DMS114 treated with DMSO at 0.1 percent for 48 hours (cell line): ENCODE data around the gene SRPK2.

Experiments used
- DNase-seq: peaks from one replicate; lab custom pipeline; 2025; ENCODE audit not compliant: unreplicated experiment; lab: John Stamatoyannopoulos, UW

SRPK2 gene

DNA sequence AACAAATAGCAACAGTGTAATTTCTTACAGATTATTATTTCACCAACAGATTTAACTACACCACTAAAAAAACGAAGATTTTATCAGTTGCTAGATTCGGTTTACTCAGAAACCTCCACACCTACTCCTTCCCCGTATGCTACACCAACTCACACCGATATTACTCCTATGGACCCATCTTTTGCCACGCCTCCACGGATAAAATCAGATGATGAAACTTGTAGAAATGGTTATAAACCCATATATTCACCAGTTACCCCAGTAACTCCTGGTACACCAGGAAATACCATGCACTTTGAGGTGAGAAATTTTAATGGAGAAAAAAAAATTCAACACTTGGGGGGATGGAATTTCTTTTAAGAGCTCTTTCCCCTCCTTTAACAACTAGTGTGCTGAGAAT lies 282.2 kb downstream of the SRPK2 start:
- no peak for DNase-seq

DNA sequence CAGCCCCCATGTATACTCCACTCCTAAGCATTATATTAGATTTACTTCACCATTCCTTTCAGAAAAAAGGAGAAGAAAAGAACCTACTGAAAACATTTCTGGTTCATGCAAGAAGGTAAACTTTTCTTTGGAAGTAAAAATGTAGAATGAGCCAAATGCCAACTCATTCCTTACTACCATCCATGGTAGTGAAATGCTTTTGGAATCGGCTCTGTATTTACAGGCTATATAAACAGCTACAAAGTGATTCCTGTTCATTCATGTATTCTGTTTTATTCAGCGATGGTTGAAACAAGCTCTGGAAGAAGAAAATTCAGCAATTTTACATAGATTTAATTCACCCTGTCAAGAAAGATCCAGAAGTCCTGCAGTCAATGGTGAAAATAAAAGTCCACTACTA lies 283.1 kb downstream of the SRPK2 start:
- DNase-seq = no peak

DNA sequence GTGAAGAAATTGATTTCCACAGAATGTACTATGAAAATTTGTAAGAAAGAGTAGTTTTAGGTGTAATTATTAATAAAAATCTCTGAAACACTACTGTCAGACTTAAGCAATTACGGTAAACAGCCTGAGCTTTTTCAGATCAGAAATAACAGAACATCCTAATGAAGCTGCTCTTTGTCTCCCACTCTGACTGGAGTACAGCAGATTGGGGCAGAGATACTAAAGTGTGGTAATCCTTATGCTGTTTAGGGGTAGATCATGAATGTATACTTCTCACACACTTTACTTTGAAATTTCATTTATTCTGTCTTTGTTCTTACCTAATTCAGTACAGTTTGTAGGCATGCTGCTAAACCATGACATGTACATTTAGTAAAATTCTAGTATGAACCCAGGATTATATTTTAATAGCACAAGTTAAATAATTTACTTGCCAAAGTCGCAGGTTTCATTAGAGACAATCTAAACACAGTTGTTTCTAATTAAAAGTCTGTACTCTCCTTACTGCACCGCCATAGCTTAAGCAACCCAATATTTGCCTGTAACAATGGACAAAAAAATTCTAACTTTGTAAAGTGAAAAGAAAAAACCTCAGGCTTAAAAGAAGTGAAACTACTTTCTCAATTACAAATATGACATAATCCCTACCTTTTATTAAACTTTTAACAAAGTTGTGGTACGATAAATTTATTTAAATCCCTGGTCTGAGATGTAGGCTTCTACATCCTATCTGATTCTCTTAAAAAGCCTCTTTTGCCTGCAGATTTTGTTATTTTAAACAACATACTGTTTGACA lies 286.0 kb downstream of the SRPK2 start:
- DNase-seq = no peak

GRCh38 chr7:105101864-105102263 lies 286.9 kb downstream of the SRPK2 start:
- DNase-seq = no peak

DNA sequence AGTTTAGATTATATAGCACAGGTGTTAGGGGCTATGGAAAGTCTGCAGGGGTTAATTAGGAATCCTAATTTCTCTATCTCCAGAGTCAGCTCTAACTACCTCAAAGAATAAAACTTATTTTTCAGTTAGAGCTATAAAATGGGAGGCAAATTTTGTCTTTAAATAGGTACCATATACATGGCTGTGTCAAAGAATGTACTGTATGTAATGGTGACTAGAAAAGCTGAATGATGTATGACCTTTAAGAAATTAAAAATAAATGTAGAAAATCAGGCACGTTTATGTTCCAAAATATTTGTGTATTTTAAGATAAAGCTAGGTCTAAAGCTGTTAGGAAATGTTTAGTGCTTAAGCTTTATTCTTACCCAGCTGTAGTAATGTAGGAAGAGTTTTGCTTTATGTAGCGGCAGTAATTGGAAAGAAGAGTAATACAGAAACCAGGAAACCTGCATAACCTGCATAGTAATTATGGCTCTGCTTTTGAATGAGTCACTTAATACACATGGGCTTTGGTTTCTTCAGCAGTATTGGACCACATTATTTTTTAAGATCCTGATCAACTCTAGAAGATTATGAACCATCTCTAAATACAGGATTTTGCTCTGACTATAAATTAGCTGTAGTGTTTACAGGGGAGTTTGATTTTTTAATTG lies 289.7 kb downstream of the SRPK2 start:
- DNase-seq = no peak

GRCh38 chr7:105097619-105098018 lies 291.1 kb downstream of the SRPK2 start:
- no peak for DNase-seq

- no peak for DNase-seq
Observed at GRCh38 chr7:105096306-105096705, 292.4 kb downstream of the SRPK2 start.

GRCh38 chr7:105094966-105095365 lies 293.8 kb downstream of the SRPK2 start:
- no peak for DNase-seq

DNA sequence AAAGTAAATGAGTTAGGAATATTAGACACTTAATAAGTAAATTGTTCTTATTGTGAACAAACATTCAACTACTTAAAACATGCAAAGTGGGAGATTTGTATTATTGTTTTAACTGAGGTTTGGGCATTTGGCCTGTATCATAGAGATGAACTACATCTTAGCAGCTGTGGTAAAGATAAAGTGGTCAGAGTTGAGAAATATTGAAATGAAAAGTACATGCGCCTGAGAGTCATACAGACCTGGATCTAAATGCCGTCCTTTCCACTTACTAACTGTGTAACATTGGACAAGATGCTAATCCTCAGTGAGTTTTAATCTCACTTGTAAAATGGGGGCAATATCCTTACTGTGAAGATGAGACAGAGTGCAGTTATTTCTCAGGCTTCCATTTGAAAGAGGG lies 300.3 kb downstream of the SRPK2 start:
- no peak for DNase-seq

GRCh38 chr7:105087981-105088380 lies 300.7 kb downstream of the SRPK2 start:
- DNase-seq = no peak

DNA sequence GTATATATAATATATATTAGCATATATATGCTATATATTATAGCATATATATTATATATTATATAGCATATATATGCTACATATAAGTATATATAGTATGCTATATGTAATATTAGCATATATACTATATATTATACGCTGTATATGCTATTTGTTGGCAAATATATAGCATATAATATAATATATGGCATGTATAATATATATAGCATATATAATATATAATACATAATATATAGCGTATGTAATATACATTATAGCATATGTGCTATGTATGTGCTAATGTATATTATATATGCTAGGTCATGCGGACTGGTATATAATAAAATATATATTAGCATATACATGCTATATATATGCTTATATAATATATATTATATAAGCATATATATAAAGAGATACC lies 301.9 kb downstream of the SRPK2 start:
- DNase-seq = no peak

- DNase-seq = no peak
Observed at GRCh38 chr7:105084581-105084980, 304.1 kb downstream of the SRPK2 start.

DNA sequence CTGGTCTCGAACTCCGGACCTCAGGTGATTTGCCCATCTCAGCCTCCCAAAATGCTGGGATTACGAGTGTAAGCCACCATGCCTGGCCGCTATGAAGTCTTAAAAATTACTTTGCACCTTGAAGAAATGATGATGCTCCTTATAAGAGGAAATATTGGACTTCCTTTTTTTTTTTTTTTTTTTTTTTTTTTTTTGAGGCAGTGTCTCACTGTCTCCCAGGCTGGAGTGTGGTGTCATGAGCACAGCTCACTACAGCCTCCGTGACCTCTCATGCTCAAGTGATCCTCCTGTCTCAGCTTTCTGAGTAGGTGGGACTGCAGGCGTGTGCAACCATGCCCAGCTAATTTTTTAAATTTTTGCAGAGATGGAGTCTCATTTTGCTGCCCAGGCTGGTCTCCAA lies 309.4 kb downstream of the SRPK2 start:
- DNase-seq = no peak

GRCh38 chr7:105073143-105073542 lies 315.6 kb downstream of the SRPK2 start:
- no peak for DNase-seq

- no peak for DNase-seq
Observed at GRCh38 chr7:105068886-105069285, 319.8 kb downstream of the SRPK2 start.

- DNase-seq = no peak
Observed at GRCh38 chr7:105067691-105068090, 321.0 kb downstream of the SRPK2 start.
